Stimulated activated CD8-positive, alpha-beta memory T cell treated with anti-CD3 and anti-CD28 coated beads, Interleukin-12 subunit alpha, Interleukin-12 subunit beta, amount 100 ng/mL, for 24 hours (primary cell): Measurements from ENCODE around the gene TRAPPC3.

Source experiments
- DNase-seq: peaks from one replicate; pipeline ENCODE4 v3.0.0-alpha.2; 2020; ENCODE audit errors: extremely low read depth

The TRAPPC3 gene

DNA sequence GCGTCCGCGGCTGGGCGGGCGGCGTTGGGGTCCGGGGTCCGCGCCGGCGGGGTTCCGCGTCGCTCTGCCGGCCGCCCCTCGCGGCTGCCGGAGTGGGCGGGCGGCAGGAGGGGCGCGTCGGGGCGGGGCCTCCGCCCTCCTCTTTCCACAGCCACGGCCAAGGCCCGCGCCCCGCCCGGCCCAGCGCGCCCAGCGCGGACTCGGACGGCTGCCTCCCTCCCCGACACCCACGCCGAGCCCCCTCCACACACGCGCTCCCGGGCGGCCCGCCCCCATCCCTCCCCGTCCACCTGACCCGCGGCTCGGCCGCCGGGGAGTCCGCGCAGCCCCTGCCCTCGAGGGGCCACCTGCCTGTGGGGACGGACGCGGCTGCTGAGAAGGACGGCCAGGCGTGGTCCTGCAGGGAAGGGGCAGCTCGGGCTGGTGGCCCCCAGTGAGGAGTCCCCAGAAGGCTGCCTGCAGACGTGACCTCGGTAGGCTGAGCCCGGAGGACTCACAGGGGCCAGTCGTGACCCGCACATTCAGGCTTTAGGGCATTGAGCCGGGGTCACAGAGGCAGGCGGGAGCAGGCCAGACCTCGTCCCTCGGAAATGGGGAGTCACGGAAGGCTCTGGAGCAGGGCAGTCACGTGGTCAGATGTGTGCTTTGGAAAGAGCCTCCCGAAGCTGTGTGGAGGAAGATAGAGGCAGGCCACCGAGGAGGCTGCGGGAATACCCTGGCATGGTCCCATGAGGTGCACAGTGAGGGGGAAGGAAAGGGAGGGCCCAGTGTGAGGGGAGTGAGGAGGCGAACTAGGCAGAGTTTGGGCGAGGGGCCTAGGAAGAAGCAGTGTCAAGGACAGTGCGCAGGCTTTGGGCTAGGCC is 23.9 kb downstream of the TRAPPC3 start, which contains the start of gene COL8A2:
TSS of gene COL8A2 (minus strand) at position 94 of the 863 bp plus-strand sequence. CDS start 24,980 bp downstream, outside the sequence.
- no peak for DNase-seq

GRCh38 chr1:36124404-36125128 is 24.7 kb downstream of the TRAPPC3 start:
- no peak for DNase-seq

DNA sequence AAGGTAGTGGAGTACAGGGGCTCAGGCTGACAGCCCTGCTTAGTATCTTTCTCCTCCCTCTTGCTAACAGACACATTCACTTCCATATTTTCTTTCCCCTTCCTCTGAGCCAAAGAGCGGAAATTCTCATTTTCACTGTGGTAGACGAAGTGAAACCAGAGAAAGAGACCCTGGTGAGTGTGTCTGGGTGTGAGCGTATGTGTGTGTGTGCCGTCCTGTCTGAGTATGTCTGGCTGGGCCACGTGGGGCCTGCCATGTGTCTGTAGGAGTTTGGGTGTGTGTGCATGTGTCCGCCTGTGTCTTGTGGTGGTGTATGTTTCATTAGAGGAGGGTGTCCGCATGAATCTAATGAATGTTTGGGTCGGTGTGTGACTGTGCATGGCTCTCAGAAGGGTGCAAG is 25.9 kb downstream of the TRAPPC3 start:
- DNase-seq: no peak

DNA sequence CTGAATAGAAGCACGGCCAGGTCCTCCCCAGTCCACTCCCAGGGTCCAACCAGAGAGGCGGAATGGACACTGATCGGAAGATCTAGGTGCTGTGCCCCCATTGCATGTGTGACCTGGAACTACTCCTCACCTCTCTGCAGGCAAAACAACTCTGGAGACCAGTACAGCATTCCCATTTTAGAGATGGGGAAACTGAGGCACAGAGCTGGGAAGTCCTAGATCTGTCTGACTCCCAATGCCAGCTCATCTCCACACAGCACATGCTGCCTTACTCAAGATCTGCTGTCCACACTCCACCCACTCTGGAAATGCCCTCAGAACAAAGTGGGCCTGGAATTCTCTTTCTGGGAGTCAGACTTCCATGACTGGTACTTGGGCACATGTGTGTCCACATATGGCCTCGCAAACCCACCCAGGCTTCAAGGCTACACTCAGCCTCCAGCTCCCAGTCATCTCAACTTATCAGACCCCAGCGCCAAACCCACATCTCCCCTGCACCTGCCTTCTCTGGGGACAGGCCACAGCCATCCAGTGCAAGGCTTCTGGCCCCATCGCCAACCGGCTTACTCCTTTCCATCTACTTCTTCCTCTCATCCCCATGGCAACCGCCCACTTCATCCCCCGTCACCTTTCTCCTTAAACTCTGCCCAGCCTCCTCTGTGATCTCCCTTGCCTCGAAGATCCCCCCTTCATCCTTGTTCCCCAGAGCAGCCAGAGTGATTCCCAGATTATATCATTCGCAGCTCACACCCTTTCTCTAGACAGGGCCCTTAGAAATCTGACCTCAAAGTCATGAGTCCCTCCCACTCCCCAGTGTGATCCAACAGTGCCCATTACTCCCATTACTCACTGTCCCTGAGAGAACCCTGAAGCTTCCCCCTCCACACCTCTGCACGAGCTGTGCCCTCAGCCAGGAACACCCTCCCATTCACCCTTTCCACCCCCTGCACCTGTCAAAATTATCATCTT is 26.9 kb downstream of the TRAPPC3 start:
- no peak for DNase-seq

DNA sequence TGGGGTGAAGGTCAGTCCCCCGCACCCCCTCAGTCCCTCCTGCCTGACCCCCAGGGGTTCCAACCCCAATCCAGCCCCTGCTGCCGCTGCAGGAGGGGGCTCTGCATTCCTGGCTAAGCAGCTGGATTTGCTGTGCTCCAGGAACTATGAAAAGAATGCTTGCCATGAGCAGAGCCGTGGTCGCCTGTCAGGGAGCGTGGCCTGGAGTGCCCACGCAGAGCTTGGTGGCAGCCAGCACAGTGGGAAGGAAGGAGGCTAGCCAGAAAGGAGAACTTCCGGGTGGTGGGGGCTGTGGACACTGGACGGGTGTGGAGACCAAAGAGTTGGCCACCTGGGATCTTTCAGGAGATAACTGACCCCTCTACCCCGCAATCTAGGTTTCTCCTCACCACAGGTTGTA is 29.8 kb downstream of the TRAPPC3 start:
- no peak for DNase-seq

DNA sequence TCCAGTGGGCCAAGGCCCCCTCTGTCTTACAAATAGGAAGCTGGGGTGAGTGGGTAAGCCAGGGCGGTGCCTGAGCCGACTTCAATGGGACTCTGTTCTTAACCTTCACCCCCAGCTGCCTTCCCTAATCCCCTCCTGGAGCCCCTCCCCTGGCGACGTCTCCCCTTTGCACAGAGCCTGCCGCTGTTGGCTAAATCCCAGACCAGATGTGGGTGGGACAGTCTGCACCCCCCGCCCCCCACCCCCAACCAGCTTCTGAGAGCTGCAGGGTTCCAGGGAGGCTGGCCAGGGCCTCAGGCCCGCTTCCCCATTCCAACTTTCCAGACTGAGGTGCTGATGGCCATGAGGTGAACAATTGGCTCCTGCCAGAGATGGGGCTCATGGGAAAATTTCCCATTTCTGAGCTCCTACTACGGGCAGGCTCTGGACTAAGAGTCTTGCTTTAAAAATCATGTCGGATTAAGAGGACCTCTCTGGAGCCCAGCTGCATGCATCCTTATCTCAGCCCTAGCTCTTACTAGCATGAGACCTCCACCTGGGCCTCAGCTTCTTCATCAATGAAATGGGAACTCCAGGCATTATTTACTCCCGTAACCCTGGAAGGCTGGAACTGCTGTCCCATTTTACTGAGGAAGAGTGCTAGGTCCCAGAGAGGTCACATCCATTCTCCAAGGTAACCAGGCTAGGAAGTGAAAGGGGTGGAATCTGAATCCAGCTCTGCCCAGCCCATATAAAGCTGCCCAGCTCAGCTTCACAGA is 30.7 kb downstream of the TRAPPC3 start:
- no peak for DNase-seq

DNA sequence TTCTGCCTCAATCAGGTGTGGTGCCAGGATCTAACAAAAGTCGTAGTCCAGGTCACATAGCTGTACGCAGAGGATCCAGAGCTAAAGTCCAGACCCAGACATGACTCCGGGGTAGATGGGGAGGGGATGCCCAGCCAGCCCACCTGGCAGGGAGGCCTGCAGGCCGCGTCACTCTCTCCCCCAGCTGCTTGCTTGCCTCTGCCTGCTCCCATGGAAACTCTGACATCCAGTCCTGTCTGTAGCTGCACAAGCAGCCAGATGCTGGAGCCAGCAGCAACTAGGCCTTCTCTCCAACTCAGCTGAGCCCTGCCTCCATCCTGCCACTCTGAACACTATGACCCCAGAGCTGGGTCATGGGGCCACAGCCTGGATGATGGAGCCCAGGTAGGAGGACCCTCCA is 32.4 kb downstream of the TRAPPC3 start:
- DNase-seq: no peak

DNA sequence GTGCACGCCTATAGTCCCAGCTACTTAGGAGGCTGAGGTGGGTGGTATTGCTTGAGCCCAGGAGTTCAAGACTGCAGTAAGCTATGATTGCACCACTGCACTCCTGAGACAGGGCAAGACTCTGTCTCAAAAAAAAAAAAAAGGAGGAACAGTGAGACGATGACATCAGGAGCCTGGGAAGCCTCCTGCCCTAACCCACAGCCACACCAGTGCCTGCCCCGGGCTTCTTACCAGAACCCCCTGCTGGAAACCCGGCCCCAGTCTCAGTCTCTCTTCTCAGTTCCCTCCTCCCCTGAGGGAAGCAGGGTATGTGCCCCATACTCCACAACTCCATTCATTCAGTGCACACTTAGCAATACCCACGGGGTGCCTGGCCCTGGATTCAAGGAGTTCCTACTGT is 33.4 kb downstream of the TRAPPC3 start:
- no peak for DNase-seq

DNA sequence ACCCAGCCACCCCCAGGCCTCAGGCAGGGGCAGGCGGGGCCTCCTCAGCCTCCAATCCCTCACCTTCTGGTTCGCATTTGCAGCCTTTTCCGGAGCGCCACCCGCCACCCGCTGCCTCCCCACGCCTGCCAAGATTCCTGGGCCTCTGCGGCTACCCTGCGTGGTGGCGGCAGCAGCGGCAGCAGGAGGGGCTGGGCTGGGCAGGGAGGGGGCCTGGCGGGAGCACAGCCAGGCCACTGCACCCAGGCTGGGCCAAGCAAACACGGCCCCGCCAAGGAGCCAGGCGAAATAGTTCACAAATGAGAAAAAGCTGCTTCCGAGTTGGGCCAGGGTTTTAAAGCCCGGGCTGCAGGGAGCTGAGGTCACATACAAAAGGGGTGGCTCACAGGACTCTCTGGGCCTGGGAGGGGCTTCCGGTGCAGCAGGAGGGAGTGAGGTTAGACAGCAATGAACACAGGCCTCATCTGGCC is 34.1 kb downstream of the TRAPPC3 start:
- DNase-seq: no peak

DNA sequence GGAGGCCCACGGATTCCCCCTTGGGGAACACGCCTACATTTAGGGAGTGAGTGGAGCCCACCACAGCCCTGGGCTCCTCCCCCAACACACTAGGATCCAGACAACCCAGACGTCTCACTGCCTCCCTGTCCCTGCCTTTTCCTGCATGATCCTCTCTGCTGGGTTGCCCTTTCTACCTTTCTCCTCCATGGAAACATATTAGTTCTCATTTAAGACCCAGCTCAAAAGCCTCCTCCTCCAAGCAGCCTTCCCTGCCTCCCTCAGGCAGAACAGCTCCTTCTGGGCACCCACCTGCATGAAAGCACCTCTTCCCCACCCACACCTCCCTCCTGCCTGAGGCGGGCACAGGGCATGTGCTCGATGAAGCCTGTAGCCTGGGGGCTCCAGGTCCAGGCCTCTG is 34.9 kb downstream of the TRAPPC3 start:
- DNase-seq: no peak

DNA sequence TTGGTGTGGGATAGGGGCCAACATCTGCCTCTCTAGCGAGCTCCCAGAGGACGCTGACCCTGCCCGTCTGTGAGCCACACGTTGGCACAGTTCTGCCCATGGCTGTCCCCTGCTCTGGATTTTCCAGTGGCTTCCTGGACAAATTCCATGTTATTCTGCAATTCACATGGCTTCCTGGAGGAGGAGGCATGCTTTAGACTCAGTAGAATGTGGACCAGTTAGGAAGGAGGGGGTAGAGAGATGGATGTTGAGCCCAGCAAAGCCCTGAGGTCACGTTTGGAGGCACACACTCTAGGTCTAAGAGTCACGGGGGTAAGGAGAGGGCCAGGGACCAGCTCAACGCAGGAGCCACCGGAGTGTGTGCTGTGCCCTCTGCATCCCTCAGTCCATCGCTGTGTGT is 36.5 kb downstream of the TRAPPC3 start:
- DNase-seq: no peak

GRCh38 chr1:36111151-36111550 is 38.1 kb downstream of the TRAPPC3 start:
- no peak for DNase-seq

DNA sequence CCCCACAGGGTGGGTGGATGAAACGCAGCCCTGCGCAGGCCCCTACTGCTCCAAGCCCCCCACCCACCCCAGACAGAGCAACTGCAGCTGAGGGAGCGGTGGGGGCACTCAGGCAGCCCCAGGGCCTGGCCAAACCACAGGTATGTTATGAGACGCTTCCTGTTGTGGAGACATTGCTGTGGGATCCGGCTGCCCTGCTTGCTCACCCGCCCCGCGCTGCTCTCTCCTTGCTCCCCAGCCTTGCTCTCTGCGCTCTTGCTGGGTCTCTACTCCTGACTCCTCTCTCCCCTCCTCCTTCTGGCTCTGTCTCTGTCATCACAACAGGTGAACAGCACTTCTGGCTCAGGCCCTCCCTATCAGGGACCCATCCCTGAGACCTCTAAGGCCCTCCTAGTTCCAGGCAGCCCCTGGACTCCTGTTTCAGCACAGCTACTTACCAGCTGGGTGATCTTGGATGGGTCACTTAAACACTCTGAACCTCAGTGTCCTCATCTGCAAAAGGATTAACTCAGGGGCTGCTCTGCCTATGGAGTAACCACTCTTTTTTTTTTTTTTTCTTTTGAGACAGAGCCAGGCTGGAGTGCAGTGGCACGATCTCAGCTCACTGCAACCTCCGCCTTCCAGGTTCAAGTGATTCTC is 40.1 kb downstream of the TRAPPC3 start:
- no peak for DNase-seq

DNA sequence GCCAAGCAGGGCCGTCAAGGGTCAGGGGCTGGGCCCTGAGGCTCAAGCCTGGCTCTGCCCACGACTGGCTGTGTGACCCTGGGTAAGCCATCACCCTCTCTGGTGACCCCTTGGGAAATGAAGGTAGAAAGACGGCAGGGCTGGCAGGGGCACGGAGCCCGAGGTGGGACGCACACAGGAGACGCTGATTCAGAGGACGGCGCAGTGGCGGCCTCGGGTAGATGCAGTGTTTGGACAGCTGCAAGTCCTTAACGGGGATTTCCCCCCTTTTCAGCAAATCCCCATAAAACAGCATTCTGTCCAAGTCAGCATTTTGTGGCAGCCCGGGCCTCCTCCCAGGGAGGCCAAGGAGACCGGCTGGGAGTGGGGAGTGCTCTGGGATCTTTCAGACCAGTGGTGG is 41.0 kb downstream of the TRAPPC3 start:
- DNase-seq: no peak

GRCh38 chr1:36107394-36107793 is 41.9 kb downstream of the TRAPPC3 start:
- no peak for DNase-seq

GRCh38 chr1:36106269-36106668 is 43.0 kb downstream of the TRAPPC3 start:
- no peak for DNase-seq

- DNase-seq: no peak
Observed at GRCh38 chr1:36101546-36101945, 47.7 kb downstream of the TRAPPC3 start.

- DNase-seq: no peak
Observed at GRCh38 chr1:36100376-36100775, 48.9 kb downstream of the TRAPPC3 start.

- peak; percentile 55 for DNase-seq
Observed at GRCh38 chr1:36099681-36100341, 49.5 kb downstream of the TRAPPC3 start.
